SK-N-SH treated with all-trans-retinoic acid at 6 μM for 48 hours (cell line): ENCODE data around the gene BANP.

Experiments
- ARNTL ChIP-seq: fragments of 450-650 bp; formaldehyde crosslinking; IDR thresholded peaks from 2 replicates; pipeline ENCODE4 v1.5.0; 2020; ENCODE audit warnings: low read depth, mild to moderate bottlenecking, moderate library complexity, borderline replicate concordance
- BACH2 ChIP-seq: fragments of 250-450 bp; sonication (Bioruptor Pico); IDR thresholded peaks from 2 replicates; pipeline ENCODE4 v1.9.0; 2021; ENCODE audit warnings: mild to moderate bottlenecking, borderline replicate concordance
- ESRRG ChIP-seq: fragments of 250-450 bp; sonication (Bioruptor Pico); IDR thresholded peaks from 2 replicates; pipeline ENCODE4 v1.6.1; 2021; ENCODE audit warnings: mild to moderate bottlenecking
- GLIS3 ChIP-seq: fragments of 250-450 bp; sonication (Bioruptor Pico); IDR thresholded peaks from 2 replicates; pipeline ENCODE4 v1.5.0; 2020; ENCODE audit warnings: mild to moderate bottlenecking, moderate library complexity
- OSR1 ChIP-seq: fragments of 250-450 bp; sonication (Bioruptor Pico); IDR thresholded peaks from 2 replicates; pipeline ENCODE4 v1.8.0; 2022; ENCODE audit warnings: moderate library complexity, mild to moderate bottlenecking, inconsistent platforms
- RARB ChIP-seq: fragments of 250-450 bp; sonication (Bioruptor Pico); IDR thresholded peaks from 2 replicates; pipeline ENCODE4 v1.8.0; 2021; ENCODE audit warnings: mild to moderate bottlenecking, moderate library complexity
- TOX ChIP-seq: fragments of 250-450 bp; sonication (Bioruptor Pico); IDR thresholded peaks from 2 replicates; pipeline ENCODE4 v1.8.0; 2021; ENCODE audit warnings: mild to moderate bottlenecking, moderate library complexity, borderline replicate concordance
- ZC3H10 ChIP-seq: fragments of 250-450 bp; sonication (Bioruptor Pico); IDR thresholded peaks from 2 replicates; pipeline ENCODE4 v1.5.1; 2021; ENCODE audit warnings: mild to moderate bottlenecking, moderate library complexity
- ZFP3 ChIP-seq: fragments of 250-450 bp; sonication (Bioruptor Pico); IDR thresholded peaks from 2 replicates; pipeline ENCODE4 v1.5.0; 2020; ENCODE audit warnings: mild to moderate bottlenecking, moderate library complexity
- ZFP30 ChIP-seq: fragments of 450-650 bp; formaldehyde crosslinking; IDR thresholded peaks from 2 replicates; pipeline ENCODE4 v1.5.0; 2022; ENCODE audit warnings: mild to moderate bottlenecking, moderate library complexity
- TF ChIP-seq, protein P1 (sequence below): fragments of 250-450 bp; sonication (Bioruptor Pico); IDR thresholded peaks from 2 replicates; pipeline ENCODE4 v1.8.0; 2020; ENCODE audit warnings: mild to moderate bottlenecking, moderate library complexity, borderline replicate concordance
- TF ChIP-seq, protein P2 (sequence below): fragments of 250-450 bp; sonication (Bioruptor Pico); IDR thresholded peaks from 2 replicates; pipeline ENCODE4 v1.8.0; 2021; ENCODE audit warnings: low read depth, mild to moderate bottlenecking, moderate library complexity, borderline replicate concordance

DNA sequence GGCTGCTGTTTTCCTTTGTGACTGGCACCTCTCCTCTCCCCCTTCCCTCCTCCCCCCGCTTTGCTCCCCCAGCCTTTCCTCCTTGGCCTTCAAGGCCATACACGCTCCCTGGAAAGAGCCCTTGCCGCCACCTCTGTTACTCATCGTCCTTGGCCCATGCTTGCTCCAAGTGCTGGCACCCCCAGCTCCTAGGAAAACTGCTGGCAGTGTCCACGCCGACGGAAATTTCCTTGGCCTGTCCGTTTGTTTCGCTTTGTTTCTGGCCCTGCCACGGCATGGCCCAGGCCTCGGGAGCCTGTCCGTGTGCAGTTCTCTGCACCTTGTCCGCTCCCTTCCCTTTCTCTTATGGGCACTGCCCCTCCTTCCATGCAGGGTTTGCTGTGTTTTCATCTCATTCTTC, 32.9 kb upstream of the BANP start:
- TF ChIP-seq OSR1 (no peak), ARNTL (CRISPR knock-in tag) (no peak), ZFP30 (CRISPR knock-in tag) (no peak), ESRRG (no peak), ZC3H10 (CRISPR knock-in tag) (no peak), TOX (CRISPR knock-in tag) (no peak), BACH2 (CRISPR knock-in tag) (no peak), ZFP3 (CRISPR knock-in tag) (no peak), GLIS3 (CRISPR knock-in tag) (no peak), RARB (CRISPR knock-in tag) (no peak)
- TF ChIP-seq, protein P1, sequence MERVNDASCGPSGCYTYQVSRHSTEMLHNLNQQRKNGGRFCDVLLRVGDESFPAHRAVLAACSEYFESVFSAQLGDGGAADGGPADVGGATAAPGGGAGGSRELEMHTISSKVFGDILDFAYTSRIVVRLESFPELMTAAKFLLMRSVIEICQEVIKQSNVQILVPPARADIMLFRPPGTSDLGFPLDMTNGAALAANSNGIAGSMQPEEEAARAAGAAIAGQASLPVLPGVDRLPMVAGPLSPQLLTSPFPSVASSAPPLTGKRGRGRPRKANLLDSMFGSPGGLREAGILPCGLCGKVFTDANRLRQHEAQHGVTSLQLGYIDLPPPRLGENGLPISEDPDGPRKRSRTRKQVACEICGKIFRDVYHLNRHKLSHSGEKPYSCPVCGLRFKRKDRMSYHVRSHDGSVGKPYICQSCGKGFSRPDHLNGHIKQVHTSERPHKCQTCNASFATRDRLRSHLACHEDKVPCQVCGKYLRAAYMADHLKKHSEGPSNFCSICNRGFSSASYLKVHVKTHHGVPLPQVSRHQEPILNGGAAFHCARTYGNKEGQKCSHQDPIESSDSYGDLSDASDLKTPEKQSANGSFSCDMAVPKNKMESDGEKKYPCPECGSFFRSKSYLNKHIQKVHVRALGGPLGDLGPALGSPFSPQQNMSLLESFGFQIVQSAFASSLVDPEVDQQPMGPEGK (CRISPR knock-in tag) = no peak
- TF ChIP-seq, protein P2, sequence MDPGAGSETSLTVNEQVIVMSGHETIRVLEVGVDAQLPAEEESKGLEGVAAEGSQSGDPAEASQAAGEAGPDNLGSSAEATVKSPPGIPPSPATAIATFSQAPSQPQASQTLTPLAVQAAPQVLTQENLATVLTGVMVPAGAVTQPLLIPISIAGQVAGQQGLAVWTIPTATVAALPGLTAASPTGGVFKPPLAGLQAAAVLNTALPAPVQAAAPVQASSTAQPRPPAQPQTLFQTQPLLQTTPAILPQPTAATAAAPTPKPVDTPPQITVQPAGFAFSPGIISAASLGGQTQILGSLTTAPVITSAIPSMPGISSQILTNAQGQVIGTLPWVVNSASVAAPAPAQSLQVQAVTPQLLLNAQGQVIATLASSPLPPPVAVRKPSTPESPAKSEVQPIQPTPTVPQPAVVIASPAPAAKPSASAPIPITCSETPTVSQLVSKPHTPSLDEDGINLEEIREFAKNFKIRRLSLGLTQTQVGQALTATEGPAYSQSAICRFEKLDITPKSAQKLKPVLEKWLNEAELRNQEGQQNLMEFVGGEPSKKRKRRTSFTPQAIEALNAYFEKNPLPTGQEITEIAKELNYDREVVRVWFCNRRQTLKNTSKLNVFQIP (CRISPR knock-in tag) = no peak
